GM23338 (cell line): Measurements from ENCODE around the gene ATP6V1E1. TPM values are rescaled to one million over a fixed set of nuclear protein-coding genes. Genes with fewer than 3 reads are reported as not detected.

ENCODE experiments used
- ATAC-seq: fragments of 200-7000 bp; cut with Tn5 transposase; 3 replicates; pipeline ENCODE4 v1.9.1; 2020
- DNase-seq: peaks from one replicate; pipeline ENCODE4 v3.0.0-alpha.2; 2015; ENCODE audit warnings: low spot score
- H2AFZ ChIP-seq: fragments of 200-600 bp; sonication (generic); 2 replicates; pipeline ENCODE4 v1.8.0; 2016; ENCODE audit warnings: antibody characterized with exemption, mild to moderate bottlenecking, moderate library complexity
- H3F3A ChIP-seq: fragments of 200-600 bp; sonication (generic); replicated peaks from 2 replicates; pipeline ENCODE4 v1.8.0; 2017; ENCODE audit warnings: antibody characterized with exemption, mixed run types, low read depth
- H3K27ac ChIP-seq: fragments of 200-600 bp; sonication (generic); 2 replicates; pipeline ENCODE4 v1.6.1; 2016; ENCODE audit warnings: low read depth
- H3K27me3 ChIP-seq: fragments of 200-600 bp; sonication (generic); 2 replicates; pipeline ENCODE4 v1.8.0; 2016; ENCODE audit warnings: mild to moderate bottlenecking, mixed run types, moderate library complexity; ENCODE audit not compliant: insufficient read depth
- H3K36me3 ChIP-seq: fragments of 200-600 bp; sonication (generic); 2 replicates; pipeline ENCODE4 v1.8.0; 2016; ENCODE audit warnings: mild to moderate bottlenecking; ENCODE audit not compliant: insufficient read depth
- H3K4me1 ChIP-seq: fragments of 200-600 bp; sonication (generic); 2 replicates; pipeline ENCODE4 v1.8.0; 2016; ENCODE audit warnings: mild to moderate bottlenecking, moderate library complexity; ENCODE audit not compliant: insufficient read depth
- H3K4me2 ChIP-seq: fragments of 200-600 bp; sonication (generic); 2 replicates; pipeline ENCODE4 v1.7.1; 2017; ENCODE audit warnings: mixed run types
- H3K4me3 ChIP-seq: fragments of 200-600 bp; sonication (generic); 2 replicates; pipeline ENCODE4 v1.6.1; 2016; ENCODE audit warnings: mixed run types
- H3K79me2 ChIP-seq: fragments of 200-600 bp; sonication (generic); replicated peaks from 2 replicates; pipeline ENCODE4 v1.8.0; 2017; ENCODE audit warnings: mild to moderate bottlenecking; ENCODE audit not compliant: insufficient read depth
- H3K9me2 ChIP-seq: fragments of 200-600 bp; sonication (generic); 2 replicates; pipeline ENCODE4 v1.8.0; 2017; ENCODE audit not compliant: insufficient read depth
- H4K20me1 ChIP-seq: fragments of 200-600 bp; sonication (generic); replicated peaks from 2 replicates; pipeline ENCODE4 v1.8.0; 2017; ENCODE audit warnings: mild to moderate bottlenecking; ENCODE audit not compliant: insufficient read depth
- H3K27ac Mint-ChIP-seq: 2 replicates; pipeline ENCODE4 v1.8.0; 2020; ENCODE audit warnings: inconsistent platforms, mild to moderate bottlenecking, moderate library complexity, mixed read lengths
- H3K27me3 Mint-ChIP-seq: 3 replicates; pipeline ENCODE4 v1.8.0; 2022; ENCODE audit warnings: low read depth, mild to moderate bottlenecking, moderate library complexity, mixed read lengths, inconsistent platforms; ENCODE audit not compliant: insufficient read depth, poor library complexity
- H3K36me3 Mint-ChIP-seq: 3 replicates; pipeline ENCODE4 v1.8.0; 2021; ENCODE audit warnings: low read depth, mild to moderate bottlenecking, inconsistent platforms, moderate library complexity, mixed read lengths
- H3K4me1 Mint-ChIP-seq: 3 replicates; pipeline ENCODE4 v1.8.0; 2020; ENCODE audit warnings: mild to moderate bottlenecking, inconsistent platforms, mixed read lengths
- H3K4me3 Mint-ChIP-seq: 3 replicates; pipeline ENCODE4 v1.8.0; 2021; ENCODE audit warnings: moderate library complexity, mild to moderate bottlenecking, inconsistent platforms, mixed read lengths
- H3K9me3 Mint-ChIP-seq: 3 replicates; pipeline ENCODE4 v1.8.0; 2020; ENCODE audit warnings: moderate library complexity, mild to moderate bottlenecking, inconsistent platforms, mixed read lengths
- CREB1 ChIP-seq: fragments of 250-450 bp; sonication (Bioruptor Pico); IDR thresholded peaks from 2 replicates; pipeline ENCODE4 v1.5.0; 2020; ENCODE audit warnings: low read depth, mild to moderate bottlenecking, moderate library complexity
- EZH2 ChIP-seq: fragments of 200-600 bp; sonication (generic); IDR thresholded peaks from one replicate; pipeline ENCODE4 v1.8.0; 2017; ENCODE audit warnings: antibody characterized with exemption, mild to moderate bottlenecking, low read depth; ENCODE audit not compliant: unreplicated experiment
- EZH2phosphoT487 ChIP-seq: fragments of 200-600 bp; sonication (generic); IDR thresholded peaks from one replicate; pipeline ENCODE4 v1.8.1; 2018; ENCODE audit warnings: antibody characterized with exemption; ENCODE audit not compliant: unreplicated experiment
- JUNB ChIP-seq: IDR thresholded peaks from one replicate; pipeline ENCODE4 v1.6.1; 2016; ENCODE audit warnings: antibody characterized with exemption; ENCODE audit not compliant: unreplicated experiment
- NANOG ChIP-seq: IDR thresholded peaks from 2 replicates; pipeline ENCODE4 v1.6.1; 2016; ENCODE audit warnings: antibody characterized with exemption, borderline replicate concordance
- POLR2AphosphoS5 ChIP-seq: IDR thresholded peaks from 2 replicates; pipeline ENCODE4 v1.6.1; 2016; ENCODE audit warnings: antibody characterized with exemption, low read depth
- STAT1 ChIP-seq: IDR thresholded peaks from one replicate; pipeline ENCODE4 v1.6.1; 2016; ENCODE audit warnings: antibody characterized with exemption; ENCODE audit not compliant: unreplicated experiment
- ZNF114 ChIP-seq: fragments of 250-450 bp; sonication (Bioruptor Pico); IDR thresholded peaks from 2 replicates; pipeline ENCODE4 v1.5.0; 2020; ENCODE audit warnings: mild to moderate bottlenecking, moderate library complexity
- ZNF331 ChIP-seq: fragments of 250-450 bp; sonication (Bioruptor Pico); IDR thresholded peaks from 2 replicates; pipeline ENCODE4 v1.5.0; 2020; ENCODE audit warnings: low read depth, mild to moderate bottlenecking, moderate library complexity
- polyA plus RNA-seq: library from polyadenylated mRNA; unstranded; fragments of >200 nt; fragmentation: Nextera tagmentation; extraction: Ambion mirVana; gene quantifications from 2 replicates; pipeline ENCODE4 v1.2.1, GENCODE V29; 2016
- total RNA-seq: library from RNA; depleted of rRNA; stranded (reverse); fragments of >200 nt; shearing (Covaris generic); gene quantifications from 2 replicates; pipeline ENCODE4 v1.2.3, GENCODE V29; 2014
- TF ChIP-seq, protein P1 (sequence below), 2 experiments: fragments of 200-600 bp in 1 of 2; sonication (generic) in 1 of 2; conservative IDR thresholded peaks; 2 replicates each; pipeline versions ENCODE4 v1.5.1 to v1.6.1; 2016 to 2017; ENCODE audit warnings: antibody characterized with exemption in 2 of 2, low read depth in 2 of 2, mild to moderate bottlenecking in 2 of 2, moderate library complexity in 1 of 2
- TF ChIP-seq, protein P2 (sequence below): IDR thresholded peaks from one replicate; pipeline ENCODE4 v1.6.1; 2018; ENCODE audit warnings: antibody characterized with exemption; ENCODE audit not compliant: unreplicated experiment
- TF ChIP-seq, protein P3 (sequence below): IDR thresholded peaks from 2 replicates; pipeline ENCODE4 v1.6.1; 2016; ENCODE audit warnings: antibody characterized with exemption
- TF ChIP-seq, protein P4 (sequence below): fragments of 250-450 bp; sonication (Bioruptor Pico); IDR thresholded peaks from 2 replicates; pipeline ENCODE4 v1.5.0; 2020; ENCODE audit warnings: mild to moderate bottlenecking, moderate library complexity

The ATP6V1E1 gene
- total and polyA plus RNA-seq, 2 experiments from 2014 or later: 74.5 to 81.7 TPM

DNA sequence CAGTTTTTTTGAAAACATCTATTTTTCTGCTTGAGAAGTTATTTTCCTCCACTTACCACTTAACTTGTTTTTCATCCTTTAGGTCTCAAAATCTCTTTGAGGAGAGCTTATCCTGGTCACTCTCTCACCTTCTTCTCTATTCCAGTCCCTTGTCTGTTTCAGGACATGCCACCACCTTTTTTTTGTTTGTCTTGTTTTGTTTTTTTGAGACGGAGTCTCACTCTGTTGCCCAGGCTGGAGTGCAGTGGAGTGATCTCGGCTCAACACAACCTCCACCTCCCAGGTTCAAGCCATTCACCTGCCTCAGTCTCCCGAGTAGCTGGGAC lies 5.4 kb upstream of the ATP6V1E1 start:
- Mint-ChIP-seq H3K9me3 (no peaks in the 10 kb centered on the region), H3K36me3 (no peaks in the 10 kb centered on the region), H3K4me3 (no peak overlapping the region), H3K4me1 (peaks cover 12% of the 10 kb centered on the region), H3K27me3 (peaks cover 2% of the 10 kb centered on the region), H3K27ac (peak overlapping the region; percentile 29; the same call in 1 of the 2 replicates)
- Histone ChIP-seq H2AFZ (no peak overlapping the region), H3K27ac (peak overlapping the region; percentile 35; the same call in 1 of the 2 replicates), H3K9me2 (no peaks in the 10 kb centered on the region), H3K27me3 (no peaks in the 10 kb centered on the region), H3K4me2 (no peak overlapping the region), H3K4me1 (peaks cover 4% of the 10 kb centered on the region), H3K36me3 (no peaks in the 10 kb centered on the region), H3F3A (peaks cover 10% of the 10 kb centered on the region; the same call in 1 of the 2 replicates), H3K4me3 (no peak overlapping the region), H4K20me1 (no peaks in the 10 kb centered on the region), H3K79me2 (no peaks in the 10 kb centered on the region)
- DNase-seq (no peak), ATAC-seq (no peak)
- TF ChIP-seq, protein P1, sequence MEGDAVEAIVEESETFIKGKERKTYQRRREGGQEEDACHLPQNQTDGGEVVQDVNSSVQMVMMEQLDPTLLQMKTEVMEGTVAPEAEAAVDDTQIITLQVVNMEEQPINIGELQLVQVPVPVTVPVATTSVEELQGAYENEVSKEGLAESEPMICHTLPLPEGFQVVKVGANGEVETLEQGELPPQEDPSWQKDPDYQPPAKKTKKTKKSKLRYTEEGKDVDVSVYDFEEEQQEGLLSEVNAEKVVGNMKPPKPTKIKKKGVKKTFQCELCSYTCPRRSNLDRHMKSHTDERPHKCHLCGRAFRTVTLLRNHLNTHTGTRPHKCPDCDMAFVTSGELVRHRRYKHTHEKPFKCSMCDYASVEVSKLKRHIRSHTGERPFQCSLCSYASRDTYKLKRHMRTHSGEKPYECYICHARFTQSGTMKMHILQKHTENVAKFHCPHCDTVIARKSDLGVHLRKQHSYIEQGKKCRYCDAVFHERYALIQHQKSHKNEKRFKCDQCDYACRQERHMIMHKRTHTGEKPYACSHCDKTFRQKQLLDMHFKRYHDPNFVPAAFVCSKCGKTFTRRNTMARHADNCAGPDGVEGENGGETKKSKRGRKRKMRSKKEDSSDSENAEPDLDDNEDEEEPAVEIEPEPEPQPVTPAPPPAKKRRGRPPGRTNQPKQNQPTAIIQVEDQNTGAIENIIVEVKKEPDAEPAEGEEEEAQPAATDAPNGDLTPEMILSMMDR (conservative IDR thresholded peaks at IDR 0.05; ENCODE audit: low read depth in 2 of 2): no peak
- TF ChIP-seq CREB1 (CRISPR knock-in tag) (no peak), STAT1 (no peak), NANOG (no peak), ZNF331 (CRISPR knock-in tag) (no peak), EZH2phosphoT487 (no peak), EZH2 (no peak), JUNB (no peak), ZNF114 (CRISPR knock-in tag) (no peak), POLR2AphosphoS5 (no peak)
- TF ChIP-seq, protein P2, sequence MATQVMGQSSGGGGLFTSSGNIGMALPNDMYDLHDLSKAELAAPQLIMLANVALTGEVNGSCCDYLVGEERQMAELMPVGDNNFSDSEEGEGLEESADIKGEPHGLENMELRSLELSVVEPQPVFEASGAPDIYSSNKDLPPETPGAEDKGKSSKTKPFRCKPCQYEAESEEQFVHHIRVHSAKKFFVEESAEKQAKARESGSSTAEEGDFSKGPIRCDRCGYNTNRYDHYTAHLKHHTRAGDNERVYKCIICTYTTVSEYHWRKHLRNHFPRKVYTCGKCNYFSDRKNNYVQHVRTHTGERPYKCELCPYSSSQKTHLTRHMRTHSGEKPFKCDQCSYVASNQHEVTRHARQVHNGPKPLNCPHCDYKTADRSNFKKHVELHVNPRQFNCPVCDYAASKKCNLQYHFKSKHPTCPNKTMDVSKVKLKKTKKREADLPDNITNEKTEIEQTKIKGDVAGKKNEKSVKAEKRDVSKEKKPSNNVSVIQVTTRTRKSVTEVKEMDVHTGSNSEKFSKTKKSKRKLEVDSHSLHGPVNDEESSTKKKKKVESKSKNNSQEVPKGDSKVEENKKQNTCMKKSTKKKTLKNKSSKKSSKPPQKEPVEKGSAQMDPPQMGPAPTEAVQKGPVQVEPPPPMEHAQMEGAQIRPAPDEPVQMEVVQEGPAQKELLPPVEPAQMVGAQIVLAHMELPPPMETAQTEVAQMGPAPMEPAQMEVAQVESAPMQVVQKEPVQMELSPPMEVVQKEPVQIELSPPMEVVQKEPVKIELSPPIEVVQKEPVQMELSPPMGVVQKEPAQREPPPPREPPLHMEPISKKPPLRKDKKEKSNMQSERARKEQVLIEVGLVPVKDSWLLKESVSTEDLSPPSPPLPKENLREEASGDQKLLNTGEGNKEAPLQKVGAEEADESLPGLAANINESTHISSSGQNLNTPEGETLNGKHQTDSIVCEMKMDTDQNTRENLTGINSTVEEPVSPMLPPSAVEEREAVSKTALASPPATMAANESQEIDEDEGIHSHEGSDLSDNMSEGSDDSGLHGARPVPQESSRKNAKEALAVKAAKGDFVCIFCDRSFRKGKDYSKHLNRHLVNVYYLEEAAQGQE: no peak
- TF ChIP-seq, protein P3, sequence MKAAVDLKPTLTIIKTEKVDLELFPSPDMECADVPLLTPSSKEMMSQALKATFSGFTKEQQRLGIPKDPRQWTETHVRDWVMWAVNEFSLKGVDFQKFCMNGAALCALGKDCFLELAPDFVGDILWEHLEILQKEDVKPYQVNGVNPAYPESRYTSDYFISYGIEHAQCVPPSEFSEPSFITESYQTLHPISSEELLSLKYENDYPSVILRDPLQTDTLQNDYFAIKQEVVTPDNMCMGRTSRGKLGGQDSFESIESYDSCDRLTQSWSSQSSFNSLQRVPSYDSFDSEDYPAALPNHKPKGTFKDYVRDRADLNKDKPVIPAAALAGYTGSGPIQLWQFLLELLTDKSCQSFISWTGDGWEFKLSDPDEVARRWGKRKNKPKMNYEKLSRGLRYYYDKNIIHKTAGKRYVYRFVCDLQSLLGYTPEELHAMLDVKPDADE: no peak
- TF ChIP-seq, protein P4, sequence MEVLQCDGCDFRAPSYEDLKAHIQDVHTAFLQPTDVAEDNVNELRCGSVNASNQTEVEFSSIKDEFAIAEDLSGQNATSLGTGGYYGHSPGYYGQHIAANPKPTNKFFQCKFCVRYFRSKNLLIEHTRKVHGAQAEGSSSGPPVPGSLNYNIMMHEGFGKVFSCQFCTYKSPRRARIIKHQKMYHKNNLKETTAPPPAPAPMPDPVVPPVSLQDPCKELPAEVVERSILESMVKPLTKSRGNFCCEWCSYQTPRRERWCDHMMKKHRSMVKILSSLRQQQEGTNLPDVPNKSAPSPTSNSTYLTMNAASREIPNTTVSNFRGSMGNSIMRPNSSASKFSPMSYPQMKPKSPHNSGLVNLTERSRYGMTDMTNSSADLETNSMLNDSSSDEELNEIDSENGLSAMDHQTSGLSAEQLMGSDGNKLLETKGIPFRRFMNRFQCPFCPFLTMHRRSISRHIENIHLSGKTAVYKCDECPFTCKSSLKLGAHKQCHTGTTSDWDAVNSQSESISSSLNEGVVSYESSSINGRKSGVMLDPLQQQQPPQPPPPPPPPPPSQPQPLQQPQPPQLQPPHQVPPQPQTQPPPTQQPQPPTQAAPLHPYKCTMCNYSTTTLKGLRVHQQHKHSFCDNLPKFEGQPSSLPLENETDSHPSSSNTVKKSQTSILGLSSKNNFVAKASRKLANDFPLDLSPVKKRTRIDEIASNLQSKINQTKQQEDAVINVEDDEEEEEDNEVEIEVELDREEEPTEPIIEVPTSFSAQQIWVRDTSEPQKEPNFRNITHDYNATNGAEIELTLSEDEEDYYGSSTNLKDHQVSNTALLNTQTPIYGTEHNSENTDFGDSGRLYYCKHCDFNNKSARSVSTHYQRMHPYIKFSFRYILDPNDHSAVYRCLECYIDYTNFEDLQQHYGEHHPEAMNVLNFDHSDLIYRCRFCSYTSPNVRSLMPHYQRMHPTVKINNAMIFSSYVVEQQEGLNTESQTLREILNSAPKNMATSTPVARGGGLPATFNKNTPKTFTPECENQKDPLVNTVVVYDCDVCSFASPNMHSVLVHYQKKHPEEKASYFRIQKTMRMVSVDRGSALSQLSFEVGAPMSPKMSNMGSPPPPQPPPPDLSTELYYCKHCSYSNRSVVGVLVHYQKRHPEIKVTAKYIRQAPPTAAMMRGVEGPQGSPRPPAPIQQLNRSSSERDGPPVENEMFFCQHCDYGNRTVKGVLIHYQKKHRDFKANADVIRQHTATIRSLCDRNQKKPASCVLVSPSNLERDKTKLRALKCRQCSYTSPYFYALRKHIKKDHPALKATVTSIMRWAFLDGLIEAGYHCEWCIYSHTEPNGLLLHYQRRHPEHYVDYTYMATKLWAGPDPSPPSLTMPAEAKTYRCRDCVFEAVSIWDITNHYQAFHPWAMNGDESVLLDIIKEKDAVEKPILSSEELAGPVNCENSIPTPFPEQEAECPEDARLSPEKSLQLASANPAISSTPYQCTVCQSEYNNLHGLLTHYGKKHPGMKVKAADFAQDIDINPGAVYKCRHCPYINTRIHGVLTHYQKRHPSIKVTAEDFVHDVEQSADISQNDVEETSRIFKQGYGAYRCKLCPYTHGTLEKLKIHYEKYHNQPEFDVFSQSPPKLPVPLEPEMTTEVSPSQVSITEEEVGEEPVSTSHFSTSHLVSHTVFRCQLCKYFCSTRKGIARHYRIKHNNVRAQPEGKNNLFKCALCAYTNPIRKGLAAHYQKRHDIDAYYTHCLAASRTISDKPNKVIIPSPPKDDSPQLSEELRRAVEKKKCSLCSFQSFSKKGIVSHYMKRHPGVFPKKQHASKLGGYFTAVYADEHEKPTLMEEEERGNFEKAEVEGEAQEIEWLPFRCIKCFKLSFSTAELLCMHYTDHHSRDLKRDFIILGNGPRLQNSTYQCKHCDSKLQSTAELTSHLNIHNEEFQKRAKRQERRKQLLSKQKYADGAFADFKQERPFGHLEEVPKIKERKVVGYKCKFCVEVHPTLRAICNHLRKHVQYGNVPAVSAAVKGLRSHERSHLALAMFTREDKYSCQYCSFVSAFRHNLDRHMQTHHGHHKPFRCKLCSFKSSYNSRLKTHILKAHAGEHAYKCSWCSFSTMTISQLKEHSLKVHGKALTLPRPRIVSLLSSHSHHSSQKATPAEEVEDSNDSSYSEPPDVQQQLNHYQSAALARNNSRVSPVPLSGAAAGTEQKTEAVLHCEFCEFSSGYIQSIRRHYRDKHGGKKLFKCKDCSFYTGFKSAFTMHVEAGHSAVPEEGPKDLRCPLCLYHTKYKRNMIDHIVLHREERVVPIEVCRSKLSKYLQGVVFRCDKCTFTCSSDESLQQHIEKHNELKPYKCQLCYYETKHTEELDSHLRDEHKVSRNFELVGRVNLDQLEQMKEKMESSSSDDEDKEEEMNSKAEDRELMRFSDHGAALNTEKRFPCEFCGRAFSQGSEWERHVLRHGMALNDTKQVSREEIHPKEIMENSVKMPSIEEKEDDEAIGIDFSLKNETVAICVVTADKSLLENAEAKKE (CRISPR knock-in tag): no peak
